ENCODE measurements around the gene ITPK1.
A peak's percentile ranks its signal among the peaks of the same experiment; 100 is the strongest.

ITPK1 gene

DNA sequence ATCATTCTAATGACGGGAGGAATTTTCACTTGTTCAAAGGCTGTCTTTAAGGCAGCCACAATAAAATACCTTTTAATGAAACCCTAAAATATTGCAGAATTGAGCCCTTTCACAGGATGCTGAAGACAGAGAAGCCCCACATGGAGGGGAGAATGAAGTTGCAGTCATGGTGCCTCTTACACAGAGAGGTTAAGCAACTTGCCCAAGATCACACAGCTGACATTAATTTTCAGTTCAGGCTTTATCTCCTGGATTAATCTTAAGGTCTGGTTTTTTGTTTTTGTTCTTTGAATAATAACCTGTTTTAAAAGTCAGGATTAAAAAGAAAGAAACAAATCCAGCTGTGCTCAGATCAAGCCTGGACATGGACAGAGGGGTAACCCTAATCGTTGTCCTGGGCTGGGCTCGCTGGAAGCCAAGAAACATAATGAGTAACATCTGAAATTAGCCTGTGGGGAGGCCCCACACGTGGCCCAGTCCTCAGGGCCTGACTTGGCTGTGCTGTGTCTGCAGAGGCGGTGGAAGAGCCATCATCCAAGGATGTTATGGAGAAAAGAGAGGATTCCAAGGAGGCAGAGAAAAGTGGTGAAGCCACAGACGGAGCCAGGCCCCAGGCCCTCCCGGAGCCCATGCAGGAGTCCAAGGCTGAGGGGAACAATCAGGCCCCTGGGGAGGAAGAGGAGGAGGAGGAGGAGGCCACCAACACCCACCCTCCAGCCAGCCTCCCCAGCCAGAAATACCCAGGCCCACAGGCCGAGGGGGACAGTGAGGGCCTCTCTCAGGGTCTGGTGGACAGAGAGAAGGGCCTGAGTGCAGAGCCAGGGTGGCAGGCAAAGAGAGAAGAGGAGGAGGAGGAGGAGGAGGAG lies 184.8 kb downstream of the ITPK1 start:
- no peak for DNase-seq

DNA sequence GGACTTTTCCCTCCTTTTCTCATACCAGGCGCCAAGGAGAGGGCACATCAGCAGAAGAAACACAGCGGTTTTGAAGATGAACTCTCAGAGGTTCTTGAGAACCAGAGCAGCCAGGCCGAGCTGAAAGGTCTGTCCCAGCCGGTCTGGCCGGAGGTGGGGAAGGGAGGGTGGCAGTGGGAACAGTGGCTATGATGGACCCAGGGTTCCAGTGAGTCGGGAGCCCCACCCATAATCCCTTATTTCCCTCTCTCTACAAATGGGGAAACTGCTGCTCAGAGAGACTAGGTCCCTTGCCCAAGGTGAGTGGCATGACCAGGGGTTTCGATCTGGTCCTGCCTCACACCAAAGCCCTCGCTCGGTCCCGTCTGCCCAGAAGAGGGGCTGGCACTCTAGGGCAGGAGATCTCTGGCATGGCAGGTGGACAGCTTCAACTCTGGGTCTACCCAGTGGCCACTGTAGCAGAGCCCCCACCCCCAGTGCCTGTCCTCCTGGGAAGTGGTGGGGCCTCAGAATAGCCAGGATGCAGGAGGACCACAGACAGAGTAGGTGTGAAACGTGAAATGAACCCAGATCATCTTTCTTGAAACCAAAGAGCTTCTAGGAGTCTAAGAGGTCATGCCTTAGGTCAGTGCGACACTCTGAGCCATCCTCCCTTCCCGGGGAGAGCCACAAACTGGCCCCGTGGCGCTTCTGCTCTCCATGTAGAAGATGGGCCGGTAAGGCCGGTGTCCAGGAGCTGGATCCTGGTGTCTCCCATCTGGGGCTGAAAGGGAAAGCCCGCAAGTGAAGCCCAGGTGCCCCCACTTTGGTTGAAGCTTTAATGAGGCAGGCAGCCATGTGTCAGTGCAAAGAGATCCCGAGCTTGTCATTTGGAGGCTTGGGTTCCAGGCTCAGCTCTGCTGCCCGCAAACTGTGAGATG lies 185.8 kb downstream of the ITPK1 start:
- no peak for DNase-seq

DNA sequence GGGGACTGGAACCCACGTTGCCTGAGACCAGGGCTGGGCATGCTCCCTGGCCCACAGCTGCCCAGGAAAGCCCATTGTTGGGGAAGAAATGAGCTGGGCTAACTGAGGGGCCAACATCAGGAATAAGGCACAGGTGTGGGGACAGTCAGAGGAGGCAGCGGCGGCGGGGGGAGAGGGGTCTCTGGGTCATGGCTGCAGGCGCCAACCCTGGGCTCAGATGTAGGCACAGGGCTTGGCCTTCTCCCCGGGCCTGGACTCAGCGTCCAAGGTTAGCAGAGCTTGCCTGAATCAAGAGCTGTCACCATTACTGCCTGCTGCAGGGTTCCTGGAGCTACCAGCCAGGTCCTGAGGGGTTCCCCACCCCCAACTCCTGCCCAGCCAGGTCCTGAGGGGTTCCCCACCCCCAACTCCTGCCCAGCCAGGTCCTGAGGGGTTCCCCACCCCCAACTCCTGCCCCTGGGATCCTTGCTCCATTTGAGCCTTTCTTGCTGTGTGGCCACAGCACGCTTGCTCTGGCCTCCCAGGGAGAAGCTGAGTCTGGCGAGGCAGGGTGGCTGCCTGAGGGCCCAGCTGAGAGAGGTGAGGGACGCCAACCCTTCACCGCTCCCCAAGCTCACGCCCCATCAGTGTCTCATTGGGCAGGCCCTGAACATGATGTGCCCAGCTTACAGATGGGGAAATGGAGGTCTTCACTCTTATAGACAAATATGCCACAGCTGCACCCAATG lies 186.6 kb downstream of the ITPK1 start:
- no peak for DNase-seq

- DNase-seq, result no peak
These were observed 187.5 kb downstream of the ITPK1 start for GRCh38 chr14:92928258-92928629.

DNA sequence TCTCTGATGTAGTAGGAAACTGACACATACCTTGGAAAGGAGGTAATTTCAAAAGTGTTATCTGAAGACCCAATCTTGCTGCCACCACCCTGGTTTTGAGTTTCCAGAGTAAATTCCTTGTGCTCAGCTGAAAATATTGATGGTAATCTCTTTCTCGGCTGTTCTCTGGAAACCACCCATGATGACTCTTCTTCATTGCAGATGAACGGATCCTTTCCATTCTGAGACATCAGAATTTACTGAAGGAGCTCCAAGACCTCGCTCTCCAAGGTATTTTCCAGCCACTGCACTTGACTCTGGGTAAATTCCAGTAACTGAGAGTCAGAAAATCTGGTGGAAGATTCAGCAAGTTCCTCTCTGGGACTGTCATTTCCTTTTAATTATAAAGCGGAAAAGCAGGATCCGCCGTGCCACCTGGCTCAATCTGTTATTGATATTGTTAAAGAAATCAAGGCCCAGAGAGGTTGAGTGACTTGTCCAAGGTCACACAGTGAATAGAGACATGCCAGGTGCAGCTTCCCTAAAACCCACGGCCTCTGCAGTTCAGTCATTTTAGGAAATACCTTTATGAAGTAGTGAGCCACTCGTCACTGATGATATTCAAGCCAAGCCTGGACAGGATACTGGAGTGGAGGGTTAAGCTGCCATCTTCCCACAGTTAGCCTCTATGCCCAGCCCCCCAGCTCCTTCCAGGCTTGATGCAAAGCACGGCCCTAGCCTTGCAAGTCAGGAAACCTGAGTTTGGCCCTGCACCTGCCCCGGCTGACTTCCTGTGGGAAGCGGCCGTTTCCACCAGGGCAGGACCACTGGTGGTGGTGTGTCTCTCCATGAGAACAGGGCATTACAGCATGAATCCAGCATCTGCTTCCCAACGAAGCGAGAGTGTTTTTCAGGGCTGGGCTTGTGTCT lies 188.1 kb downstream of the ITPK1 start:
- DNase-seq, result no peak

- no peak for DNase-seq
These were observed 188.8 kb downstream of the ITPK1 start for GRCh38 chr14:92926931-92927330.

DNA sequence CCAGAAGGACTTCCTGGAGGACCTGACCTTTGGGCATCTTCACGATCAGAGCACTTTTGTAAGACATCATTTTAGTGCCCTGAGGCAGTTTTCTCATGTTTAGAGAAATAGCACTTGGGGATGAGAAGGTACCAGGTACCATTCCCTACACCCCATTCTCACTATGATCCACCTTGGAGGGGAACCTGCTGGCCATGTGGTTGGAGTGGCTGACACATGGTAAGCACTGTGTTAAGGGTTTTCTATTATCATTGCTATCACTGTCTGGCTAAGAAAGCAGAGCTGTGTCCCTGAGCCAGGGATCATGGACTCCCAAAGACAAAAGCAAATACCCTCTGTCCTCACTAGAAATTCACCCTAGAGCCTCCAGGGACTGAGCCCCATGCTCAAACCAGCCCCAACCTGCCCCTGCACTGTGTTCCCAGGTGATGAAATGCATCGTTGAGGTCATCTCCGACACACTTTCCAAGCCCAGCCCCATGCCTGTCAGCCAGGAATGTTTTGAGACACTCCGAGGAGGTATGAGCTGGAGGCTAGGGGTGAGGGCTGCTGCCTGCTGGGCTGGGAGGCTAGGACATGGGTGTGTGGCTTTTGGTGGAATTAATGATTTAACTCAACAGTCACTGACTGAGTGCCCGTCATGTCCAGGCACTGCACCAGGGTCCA lies 189.4 kb downstream of the ITPK1 start:
- DNase-seq, result no peak

GRCh38 chr14:92925446-92925845 lies 190.3 kb downstream of the ITPK1 start:
- DNase-seq, result no peak

DNA sequence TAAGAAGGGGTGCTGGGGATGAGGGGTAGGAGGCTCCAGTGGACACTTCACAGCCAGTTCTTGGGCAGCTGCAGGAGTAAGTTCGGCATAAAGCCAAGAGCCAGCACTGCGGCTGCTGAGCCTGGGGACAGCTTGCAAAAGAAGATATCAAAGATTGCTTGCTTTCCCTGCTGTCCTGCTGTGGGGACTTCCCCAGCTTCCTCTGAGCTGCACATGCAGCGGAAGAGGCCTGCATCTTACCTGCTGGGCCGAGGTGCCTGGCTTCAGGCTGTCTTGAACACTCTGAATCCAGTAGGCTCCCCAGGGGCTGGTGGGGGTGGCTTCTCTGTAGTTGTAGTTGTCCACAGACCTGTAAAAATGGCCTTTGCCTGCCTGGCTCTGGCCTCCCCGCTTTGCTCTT lies 191.5 kb downstream of the ITPK1 start:
- no peak for DNase-seq

- DNase-seq, result no peak
These were observed 192.0 kb downstream of the ITPK1 start for GRCh38 chr14:92923744-92924103.

DNA sequence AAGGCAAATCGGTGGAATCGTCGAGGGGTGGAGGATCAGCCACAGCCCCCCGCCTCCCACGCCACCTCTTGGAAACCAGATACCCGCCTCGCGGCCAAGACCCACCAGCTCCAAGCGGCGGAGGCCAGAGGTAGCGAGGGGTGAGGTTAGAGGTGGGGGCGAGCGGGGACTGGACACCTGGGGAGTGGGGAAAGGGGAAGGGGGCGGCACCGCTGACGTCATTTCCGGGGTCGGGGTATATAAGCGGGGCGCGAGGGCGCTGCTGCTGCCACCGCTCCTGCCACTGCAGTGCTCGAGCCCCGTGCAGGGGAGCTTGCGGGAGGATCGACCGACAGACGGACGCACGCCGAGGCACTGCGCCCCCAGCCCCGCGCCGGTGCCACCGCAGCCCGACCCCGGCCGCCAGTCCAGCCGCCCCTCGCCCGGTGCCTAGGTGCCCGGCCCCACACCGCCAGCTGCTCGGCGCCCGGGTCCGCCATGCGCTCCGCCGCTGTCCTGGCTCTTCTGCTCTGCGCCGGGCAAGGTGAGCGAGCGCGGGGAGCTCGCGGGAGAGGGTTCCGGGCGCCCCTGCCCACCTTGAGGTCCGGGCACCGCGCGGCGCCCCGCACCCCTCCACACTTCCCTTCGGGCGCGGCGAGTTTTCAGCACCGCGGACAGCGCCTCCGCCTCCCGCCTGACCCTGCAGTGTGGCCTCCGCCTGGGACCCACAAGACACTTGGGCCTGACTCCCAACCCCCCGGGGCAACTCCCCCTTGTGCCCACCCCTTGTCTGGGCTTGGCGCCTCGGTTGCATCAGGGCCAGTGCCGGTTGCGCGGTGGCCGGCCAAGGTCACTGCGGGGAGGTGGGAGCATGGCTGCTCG lies 192.6 kb downstream of the ITPK1 start, which contains the start of gene CHGA:
Gene CHGA (plus strand): TSS at position 268 of the 861 bp plus-strand sequence. CDS start 210 bp downstream, at position 478.
- peak; percentile 22 for DNase-seq

GRCh38 chr14:92922155-92922735 lies 193.5 kb downstream of the ITPK1 start:
- DNase-seq, result no peak

GRCh38 chr14:92920001-92920400 lies 195.7 kb downstream of the ITPK1 start:
- DNase-seq, result no peak

GRCh38 chr14:92917956-92918355 lies 197.8 kb downstream of the ITPK1 start:
- no peak for DNase-seq

DNA sequence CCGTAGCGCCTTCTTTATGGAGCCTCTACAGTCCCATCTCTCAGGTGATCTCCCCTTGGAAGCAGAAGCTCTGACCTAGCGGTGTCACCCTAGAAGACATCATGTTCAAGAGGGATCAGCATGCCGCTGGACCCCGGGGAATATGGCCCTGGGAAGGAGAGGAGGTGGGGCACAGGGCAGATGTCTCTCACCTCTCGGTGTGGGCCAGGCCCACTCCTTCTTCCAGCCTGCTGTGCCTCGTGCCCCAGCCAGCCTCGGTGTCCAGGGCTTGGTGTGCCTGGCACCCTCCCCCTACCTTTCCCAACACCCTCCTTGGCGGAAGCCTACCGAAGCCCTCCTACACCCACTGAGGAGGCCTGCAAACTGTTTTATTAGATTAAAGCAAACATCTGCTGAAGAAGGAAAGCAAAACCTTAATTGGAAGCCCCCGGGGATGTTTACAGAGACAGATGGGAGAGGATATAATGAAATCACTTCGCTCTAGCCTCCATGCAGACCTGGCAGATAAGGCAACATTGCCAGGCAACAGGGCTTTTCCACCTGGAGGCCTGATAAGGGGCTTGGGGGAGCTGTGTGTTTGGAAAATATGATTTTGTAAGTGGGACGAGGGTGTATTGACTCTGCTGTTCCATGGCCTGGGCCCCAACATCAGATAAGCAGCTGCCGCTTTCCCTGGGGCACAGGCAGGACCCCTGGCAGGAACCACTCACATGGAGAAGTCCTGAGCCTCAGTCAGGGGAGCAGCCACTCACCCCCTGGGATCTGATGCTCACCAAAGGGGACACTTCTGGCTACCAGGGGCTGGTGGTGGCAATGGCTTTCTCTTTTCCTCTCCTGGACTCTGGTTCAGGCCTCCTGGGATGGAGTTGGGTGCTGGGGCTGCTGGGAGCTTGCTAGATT lies 198.4 kb downstream of the ITPK1 start:
- DNase-seq, result no peak

- DNase-seq, result no peak
These were observed 199.5 kb downstream of the ITPK1 start for GRCh38 chr14:92916201-92916600.

GRCh38 chr14:92914087-92914656 lies 201.6 kb downstream of the ITPK1 start:
- DNase-seq, result peak; percentile 36

DNA sequence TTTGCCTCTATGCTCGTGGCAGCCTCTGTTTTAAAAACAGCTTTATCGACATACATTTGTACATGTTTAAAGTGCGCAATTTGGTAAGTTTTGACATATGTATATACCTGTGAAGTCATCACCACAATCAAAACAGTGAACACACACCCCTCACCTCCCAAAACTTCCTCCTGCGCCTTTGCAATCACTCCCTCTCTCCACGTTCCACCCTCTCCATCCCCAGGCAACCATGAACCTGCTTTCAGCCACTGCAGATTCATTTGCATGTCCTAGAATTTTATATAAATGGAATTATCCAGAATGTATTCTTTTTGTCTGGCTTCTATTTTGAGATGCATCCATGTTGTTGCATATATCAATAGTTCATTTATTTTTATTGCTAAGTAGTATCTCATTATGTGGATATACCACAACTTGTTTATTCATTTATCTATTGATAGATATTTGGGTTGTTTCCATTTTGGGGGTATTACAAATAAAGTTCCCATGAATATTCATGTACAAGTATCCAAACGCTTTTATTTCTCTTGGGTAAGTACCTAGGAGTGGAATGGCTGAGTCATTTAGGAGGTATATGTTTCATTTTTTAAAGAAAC lies 208.3 kb downstream of the ITPK1 start:
- no peak for DNase-seq
